Mucosa of gallbladder (tissue), 1 donor: ENCODE measurements around the gene ARAP1. TPM values are rescaled to one million over a fixed set of nuclear protein-coding genes. Genes with fewer than 3 reads are reported as not detected.

Experiments used
- DNase-seq: peaks from one replicate; pipeline ENCODE4 v3.0.0-alpha.2; 2020; ENCODE audit warnings: low spot score
- total RNA-seq: library from RNA; stranded (reverse); gene quantifications from one replicate; pipeline ENCODE4 v1.2.1, GENCODE V29; 2021
- donor health status: DM: no; HTN: no; CAD: no.

The ARAP1 gene
- total RNA-seq, 1 donor from 2014 or later = 129 TPM

DNA sequence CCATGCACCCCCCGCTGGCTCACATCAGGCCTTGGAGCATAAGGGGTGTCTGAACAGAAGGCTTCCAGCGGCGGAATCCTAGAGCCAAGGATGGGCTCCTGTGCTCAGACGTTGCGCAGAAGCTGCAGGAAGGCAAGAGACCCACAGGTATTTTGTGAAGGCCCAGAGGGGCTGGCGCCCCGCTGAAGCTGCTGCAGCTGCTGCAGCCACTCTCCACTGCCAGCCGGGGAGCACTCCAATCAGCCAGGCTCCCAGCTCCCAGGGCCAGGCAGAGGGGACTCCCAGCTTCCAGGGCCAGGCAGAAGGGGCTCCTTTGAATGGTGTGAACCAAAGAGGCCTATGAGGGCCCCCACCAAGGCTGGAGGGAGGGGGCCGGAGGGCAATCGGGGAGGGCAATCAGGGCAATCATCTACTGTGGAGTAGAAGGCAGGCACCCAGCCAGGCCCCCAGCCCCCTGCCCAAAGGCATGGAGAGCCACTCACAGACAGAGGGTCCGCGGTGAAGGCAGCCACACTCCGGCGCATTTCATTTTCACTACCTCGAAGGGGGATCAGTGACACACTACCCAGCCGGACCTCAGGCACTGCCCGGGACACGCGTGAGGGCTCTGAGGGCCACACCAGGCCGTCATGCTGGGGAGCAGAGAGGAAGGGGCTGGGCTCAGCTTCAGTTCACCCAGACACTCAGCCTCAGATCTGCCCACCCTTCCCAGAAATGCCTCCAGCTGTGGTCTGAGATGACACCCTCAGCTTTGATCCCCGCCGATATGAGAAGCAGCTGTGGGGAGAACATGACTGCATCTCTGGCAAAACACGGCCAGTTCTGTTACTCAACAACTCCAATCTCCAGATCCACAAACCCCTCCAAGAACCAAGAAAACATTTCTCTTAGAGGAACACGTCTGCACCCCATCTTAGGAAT, 66.4 kb downstream of the ARAP1 start:
- peak; percentile 37 for DNase-seq

DNA sequence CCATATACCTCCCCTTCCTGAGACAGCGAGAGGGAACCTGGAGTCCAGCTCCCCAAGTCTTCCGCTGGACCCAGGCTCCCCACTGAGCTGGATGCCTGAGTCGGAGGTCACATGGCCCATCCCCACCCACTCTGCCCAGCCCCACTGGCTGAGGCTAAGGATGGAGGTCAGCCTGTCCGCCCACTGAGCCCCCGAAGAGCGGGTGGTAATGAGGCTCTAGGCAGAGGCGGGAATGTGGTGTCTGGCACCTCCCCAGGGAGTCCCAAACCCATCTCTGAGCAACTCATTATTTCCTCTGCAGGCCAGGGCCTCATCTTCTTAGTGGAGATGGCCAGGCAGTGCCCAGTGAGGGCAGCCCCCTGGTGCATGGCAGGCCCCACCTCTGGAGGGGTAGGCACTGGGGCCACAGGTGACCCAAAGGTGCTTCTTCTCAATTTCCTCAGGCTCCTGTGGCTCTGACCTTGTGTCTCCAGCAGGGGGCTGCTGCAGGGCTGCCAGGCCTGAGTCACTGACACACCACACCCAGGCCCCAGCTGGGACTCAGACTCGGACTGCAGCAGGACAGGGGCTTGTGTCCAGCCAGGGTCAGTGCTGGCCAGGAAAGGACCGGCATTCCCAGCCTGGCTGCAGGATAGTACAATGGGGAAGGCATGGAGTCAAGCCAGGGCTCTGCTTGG, 67.8 kb downstream of the ARAP1 start:
- peak; percentile 33 for DNase-seq

DNA sequence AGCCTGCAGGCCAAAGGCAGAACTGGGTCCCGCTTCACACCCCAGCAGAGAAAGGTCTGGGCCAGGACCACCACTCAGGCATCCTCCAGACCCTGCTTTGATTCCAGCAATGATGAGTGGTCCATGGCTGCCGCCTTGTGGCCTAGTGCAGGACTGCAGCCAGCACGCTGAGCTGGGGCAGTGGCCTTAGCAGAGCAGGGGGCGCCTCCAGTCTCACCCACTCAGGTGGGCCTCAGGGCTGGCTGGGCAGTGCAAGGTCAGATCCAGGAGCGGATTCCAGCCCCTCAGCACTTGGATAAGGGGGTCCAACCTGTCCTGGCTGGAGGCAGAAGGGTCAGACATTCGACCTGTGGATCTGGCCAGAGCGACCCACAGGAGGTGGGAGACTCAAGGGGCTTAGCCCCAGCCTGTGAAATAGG, 68.4 kb downstream of the ARAP1 start:
- peak; percentile 51 for DNase-seq

DNA sequence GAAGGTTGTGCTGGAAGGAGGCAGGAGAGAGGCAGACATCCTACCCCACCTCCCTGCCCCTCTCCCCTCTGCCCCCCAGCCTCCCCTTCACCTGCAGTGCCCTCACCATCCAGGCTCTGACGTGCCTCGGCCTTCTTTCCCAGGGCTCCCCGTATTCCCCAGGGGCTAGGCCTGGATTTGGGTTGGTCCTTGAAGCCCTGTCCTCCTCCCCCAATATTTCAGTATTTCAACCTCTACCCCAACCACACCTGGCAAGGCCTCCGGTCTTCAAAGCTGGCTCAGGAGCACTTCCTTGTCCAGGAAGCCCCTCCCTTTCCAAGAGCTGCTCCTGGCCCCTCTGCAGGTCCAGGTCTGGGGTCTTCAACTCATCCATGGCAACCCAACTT, 69.4 kb downstream of the ARAP1 start:
- no peak for DNase-seq

DNA sequence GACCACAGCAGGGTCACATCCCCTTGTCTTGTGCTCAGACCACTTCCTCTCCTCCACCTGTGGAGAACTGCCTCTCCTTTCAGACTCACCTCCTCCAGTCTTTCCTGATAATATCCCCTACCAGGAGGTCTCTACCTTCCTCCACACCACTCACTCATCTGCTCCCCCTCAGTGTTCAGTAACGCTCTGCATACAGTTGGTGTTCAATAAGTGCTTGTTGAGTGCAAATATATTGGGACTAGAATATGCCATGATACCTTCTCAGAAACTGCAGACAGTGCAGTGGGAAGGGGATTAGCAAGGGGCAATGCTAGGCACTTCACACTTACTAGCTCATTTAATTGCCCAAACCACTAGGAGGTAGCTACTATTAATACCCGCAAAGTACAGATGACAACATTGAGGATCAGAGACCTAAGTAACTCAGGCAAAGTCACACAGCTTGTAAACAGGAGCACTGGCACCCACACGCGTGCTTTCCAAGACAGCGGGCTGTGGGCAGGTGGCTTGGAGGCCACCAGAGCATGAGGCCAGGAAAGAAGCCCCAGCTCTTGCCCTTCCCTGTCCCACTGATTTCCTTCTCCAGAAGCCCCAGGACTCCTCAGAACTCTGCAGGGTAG, 69.9 kb downstream of the ARAP1 start:
- no peak for DNase-seq

DNA sequence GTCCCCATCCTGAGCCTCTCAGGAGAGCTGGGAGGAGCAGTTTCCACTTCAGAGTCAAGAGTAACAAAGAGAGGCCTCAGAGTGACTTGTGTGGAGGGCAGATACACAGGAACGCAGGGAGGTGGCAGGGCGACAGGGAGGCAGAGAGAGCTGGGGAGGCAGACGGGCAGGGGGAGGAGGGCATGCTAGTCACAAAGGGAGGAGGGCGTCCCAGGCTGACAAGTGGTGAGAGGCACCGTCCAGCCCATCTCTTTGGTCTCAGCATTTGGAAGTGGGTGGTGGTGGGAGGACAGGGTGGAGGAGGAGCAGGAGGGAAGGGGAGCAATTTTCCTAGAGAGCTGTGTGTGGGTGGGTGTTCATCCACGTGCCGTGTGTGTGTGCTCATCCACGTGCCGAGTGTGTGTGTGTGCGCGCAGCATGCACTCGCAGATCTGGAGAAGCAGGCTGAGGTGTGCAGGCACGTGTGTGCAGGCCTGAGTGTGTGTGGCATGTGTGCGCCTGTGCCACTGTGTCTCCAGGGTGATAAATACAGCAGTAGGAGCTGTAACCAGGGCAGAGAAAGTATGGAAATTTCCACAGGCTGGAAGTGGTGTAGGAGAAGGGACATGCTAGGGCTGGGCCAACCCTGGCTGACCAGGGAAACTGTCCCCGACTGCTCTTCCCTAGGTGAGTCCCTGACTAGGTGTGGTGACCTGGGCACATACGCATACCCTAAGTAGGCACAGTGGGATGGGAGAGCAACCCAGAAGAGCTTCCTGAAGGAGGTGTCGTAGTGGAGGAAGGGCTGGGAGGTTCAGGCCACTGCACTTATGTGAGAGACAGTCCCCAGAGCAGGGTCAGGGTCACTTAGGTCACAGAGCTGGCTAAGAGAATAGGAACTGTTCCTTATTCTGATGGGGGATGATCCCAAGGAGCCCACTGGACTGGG, 70.7 kb downstream of the ARAP1 start:
- no peak for DNase-seq

DNA sequence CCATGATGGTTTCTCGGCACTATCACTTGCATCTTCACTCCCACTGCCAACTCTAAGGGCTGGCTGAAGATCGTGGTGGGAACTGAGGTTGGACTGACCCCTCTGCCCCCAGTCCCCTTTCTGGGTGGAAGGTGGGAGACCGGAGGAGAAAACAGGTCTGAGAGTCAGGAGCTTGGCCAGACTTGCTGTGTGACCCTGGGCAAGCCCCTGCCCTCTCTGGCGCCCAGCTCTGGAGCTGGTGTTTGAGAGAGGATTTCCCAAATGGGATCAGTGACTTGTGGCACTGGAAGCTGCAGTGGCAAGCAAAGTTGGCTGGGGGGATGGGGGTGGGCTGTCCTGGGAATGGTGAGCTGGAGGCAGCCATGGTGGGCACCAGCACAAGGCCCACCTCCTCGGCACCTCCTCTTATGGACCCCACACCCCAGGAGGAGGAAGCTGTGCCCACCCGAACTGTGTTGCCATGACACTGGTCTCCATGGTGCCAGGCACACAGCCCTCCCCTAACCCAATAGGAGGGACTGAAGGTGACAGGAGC, 71.5 kb downstream of the ARAP1 start:
- DNase-seq = no peak

DNA sequence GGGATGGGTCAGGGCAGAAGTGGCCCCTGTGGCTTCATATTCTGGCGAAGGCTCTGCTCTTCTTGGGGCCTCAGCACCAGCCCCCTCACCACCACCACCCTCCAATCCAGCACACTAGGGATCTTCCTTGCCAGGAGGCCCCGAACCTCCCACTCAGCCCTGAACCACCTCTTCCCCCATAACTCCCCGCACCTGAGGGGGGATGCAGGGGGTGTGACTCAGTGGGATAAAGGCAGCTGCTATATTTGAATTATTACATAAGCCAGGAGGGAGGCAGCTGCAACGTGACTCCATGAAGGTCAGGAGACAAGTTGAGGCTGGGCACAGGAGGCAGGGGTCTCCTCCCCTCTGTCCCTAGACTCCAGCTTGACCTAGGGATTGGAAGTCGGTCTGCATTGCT, 72.3 kb downstream of the ARAP1 start:
- DNase-seq = no peak

DNA sequence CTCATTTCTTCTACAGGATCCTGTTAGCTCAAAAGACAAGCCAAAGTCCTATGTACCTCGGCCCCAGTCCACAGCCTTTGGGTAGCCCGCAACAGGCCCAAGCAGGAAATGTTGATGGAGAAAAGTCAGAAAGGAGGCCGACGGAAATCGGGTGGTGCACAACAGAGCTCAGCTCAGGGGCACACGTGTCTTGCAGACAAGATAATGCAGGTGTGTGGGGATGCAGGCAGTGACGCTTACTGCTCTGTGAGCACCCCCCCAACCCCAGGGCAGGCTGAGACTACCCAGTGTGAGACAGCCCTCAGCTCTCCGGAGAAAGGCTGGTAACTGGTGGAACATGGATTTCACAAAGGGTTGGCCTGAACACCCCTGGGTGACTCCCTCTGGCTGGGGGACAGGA, 73.7 kb downstream of the ARAP1 start:
- no peak for DNase-seq

DNA sequence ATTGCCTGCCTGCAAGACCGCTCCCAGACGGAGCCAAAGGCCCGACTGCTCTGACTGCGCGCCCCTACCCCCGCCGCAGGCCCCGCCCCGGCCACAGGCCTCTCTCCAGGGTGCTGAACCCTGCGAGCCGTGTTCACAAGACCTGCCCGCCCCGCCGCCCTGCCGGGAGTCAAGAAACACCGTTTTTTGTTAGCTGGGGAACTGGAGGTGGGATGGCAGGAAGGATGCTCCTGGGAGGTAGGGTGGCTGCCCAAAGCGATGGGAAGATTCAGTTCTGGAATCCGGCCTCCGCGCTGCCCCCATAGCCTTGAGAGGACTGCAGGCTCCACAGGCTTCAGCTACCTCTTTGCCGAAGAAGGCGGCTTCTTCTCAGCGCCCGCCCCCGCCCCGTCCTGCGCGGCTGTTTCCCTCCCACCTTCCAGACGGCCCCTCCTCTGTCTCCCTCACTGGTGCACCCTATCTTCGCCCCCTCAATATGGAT, 75.3 kb downstream of the ARAP1 start:
- DNase-seq = peak; percentile 65

DNA sequence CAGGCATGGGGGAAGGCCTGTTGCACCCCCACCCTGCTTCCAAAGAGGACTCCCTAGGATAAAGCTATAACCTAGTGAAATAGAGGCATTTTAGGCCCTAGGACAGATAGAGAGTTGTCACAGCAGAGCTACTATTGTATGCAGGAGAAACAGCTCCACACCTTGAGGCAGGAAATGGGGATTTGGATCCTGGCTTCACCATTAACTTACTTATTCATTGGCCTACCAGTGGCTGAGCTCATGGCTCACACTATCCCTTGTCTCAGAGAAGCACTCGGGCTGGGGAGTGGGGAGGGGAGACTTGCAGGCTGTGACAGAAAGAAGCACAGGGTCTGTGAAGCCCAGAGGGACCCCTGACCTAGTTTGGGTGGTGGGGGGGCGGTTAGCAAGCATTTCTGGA, 77.0 kb downstream of the ARAP1 start:
- no peak for DNase-seq

DNA sequence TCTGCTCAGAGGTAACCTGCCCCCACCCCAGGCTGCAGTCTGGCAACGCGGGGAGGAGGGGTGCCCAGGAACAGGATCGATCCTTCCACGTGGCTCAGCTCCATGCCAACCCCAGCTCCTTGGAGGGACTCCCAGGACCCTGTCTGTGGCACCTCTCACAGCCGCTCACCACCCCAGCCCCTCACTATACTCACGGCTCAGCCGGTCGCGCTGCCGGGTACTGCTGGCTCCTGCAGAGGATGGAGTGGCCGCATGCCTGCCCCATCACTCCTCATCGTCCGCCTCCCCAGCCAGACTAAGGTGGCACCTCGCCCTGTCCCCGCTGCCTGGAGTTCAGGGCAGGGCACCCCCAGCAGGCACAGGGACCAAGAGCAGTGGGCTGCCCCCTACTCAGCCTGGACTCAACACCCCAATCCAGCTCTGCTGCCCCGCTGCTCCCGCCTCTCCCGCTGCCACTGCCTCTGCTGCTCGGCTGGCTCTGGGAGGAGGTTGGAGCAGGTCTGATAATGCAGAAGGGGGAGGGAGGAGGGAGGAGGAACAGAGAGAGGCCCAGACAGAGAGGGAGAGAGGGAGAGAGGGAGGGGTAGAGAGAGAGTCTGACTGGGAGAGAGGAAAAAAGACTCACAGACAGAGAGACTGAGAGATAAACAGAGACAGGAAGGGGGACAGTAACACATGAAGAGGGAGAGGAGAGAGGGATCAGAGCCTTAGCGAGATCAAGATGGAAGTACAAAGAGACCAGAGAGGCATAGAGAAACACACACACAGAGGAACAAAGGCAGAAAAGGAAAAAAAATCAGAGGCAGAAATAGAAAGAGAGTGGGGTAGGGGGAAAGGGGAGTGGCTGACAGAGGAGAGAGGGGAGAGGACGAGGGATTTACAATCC, 78.0 kb downstream of the ARAP1 start, which contains the start of gene PDE2A:
PDE2A (minus strand) TSS at position 480 of the 886 bp plus-strand sequence; CDS start at position 265, 215 bp downstream.
- no peak for DNase-seq

DNA sequence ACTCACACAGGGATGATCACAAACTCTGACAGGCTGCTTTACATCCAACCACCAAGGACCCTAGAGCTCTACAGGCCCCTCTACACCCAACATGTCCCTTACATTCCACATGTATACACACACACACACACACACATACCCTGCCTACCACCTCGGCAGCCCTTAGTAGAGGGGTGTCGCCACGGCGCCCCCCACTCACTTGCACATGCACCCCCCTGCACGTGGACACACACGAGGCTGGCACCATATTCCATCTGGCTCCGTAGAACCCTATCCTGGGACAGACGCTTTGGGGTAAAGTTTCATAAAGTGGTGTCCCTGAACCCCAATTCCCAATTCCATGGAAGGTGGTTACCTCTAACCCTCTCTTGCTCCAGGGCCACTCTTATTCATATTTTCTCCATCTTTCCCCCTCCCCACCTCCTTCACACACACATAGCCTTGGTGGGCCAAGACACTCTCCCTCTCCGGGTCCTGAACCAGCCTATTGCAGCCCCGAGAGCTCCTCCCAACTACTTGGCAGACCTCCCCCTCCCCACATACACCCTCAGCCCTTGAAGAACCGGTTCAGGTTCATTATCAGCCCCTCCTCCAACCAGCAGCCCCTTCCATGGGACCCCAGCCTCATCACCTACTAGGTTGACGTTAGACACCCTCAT, 78.8 kb downstream of the ARAP1 start:
- no peak for DNase-seq

DNA sequence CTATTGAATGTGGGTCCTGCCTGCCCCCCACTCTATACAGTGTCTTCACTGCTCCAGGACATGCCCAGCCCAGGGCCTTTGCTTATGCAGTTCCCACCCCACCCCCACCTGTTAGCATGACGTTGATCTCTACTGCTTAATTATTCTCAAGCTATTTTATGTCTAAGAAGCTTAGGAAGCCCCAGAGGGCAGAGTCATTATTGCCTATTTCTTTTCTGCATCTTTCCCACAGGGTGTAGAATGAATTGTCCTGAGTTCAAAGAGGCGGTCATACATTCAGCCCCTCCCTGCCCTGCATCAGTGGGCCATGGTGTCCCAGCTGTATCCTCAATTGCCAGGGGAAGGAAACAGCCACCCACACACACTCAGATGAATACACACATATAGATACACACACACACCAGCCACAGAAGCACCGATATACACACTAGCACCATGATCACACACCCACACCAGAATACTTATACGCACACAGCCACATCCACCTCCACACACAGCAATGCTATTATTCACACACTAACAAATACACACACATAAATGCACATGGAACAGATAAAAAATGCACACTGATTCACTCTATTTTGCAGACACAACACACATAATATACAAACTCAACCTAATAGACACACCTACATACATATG, 79.5 kb downstream of the ARAP1 start:
- no peak for DNase-seq

DNA sequence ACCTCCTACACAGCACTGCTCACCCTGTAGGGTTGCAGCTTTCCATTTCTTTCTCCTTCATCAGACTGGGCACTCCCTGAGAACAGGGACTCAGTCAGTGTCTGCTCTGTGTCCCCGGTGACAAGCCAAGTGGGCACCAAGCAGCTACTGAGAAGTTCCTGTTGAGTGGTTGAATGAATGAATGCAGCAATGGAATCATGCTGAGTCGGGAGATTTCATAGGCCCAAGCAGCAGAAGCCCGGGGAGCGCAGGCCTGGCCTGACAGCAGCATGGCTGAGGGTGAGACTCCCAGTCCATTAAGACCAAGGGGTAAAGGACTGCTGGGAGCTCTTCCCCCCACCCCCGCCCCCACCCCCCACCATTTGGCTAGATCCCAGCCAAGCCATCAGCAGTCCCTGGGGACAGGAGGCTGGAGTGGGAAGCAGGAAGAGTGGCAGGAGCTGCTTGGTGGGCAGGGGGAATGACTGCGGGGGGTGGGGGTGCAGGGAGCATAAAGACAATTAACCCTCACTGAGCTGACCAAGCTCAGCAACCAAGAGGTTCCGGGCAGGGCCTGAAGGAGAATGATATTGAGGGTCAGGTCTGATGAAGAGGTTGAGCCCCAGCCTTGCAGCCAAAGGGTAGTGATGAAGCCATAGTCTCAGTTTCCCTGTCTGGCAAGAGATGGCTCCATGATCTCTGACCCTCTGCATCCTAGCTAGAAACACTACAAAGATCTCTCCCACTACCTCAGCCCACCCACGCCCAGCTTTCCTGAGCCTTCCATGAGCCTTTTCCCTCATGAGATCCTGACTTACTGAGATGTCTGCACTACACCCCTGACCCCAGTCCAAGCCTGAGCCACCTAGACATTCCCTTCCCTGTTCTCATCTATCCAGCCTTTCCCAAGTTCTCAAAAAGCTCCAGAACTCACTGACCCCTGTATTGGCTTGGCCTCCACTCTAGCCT, 80.8 kb downstream of the ARAP1 start:
- DNase-seq = no peak

DNA sequence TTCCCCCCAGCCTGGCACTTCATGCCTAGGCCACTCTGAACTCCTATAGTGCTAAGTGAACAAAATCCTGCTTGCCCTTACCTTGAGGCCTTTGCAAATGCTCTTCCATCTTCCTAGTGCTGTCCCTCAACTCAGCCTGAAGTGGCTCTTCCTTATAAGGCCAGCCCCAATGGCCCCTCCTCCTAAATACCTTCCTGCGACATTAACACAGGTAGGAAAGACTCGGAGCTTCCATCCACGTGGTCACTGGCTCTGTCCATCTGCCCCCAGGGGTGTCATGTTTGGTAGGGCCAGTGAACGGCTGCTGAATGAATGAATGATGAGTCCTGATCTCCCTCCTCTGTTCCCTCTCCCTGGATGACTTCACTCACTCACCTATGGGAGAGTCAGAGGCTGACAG, 82.2 kb downstream of the ARAP1 start:
- no peak for DNase-seq

DNA sequence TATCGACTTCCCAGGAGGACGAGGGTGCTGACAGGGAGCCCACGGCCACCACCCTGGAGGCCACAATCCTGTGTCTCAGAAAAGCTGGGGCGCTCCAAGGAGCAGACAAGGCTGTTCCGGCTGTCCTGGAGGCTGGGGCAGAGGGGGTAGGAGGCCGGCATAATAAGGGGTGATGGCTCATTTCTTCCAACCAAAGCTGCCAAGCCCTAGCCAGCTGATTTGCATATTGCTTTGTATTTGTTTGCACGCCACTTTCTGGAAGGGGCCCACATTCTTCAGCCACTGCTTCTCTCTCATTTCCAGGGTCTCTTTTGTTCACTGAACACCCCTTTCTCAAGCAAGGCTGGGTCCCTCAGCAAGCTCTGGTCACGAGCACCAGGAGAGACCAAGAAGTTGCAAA, 82.7 kb downstream of the ARAP1 start:
- no peak for DNase-seq
